Measurements from ENCODE around the gene BCKDHB.
A peak's percentile ranks its signal among the peaks of the same experiment; 100 is the strongest.
"Not testable (repeated sequence)": the region's sequence is repeated elsewhere in the genome, so short reads cannot be mapped to it uniquely, and the experiment has no call there.

The BCKDHB gene

GRCh38 chr6:80106418-80107235 lies at the start of gene BCKDHB:
BCKDHB (plus strand) TSS chr6:80106671; CDS start chr6:80106694, 23 bp downstream.
- peak; percentile 98 for DNase-seq

DNA sequence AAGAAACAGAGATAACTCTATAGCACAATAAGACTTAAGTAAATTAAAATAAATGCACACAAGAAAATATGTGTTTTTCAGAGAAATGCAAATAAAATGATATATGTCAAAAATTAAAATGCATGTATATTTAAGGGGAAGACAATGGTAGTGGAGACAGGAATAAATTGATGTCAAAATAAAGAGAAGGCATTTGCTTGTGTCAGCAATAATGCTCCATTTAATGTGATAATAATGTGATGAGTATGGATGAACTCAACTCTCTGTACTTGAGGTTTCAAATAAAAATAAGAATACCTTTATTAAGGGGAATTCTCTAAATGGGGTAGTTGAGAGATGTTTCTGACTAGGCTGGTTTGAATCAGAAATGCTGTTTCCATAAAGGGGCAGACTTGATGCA lies 45.7 kb upstream of the BCKDHB start:
- no peak for DNase-seq

GRCh38 chr6:80068146-80068545 lies 38.3 kb upstream of the BCKDHB start:
- not testable (repeated sequence) for DNase-seq

DNA sequence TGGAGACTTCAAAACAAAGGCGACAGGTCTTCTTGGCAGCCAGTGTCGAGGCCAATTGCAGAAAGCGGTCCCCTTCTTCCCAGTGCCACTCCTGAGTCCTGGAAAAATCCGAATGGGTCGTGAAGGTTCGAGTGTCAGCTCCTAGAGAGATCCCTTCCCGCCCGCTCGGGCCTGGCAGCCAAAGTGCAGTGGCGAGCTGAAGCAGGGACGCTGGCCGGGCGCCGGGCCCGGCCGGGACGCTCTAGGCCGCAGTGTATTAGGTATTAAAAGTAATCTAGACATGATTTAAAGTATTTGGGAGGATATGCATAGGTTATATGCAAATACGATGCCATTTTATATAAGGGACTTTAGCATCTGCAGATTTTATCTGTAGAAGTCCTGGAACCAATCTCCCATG lies 36.0 kb upstream of the BCKDHB start:
- not testable (repeated sequence) for DNase-seq

DNA sequence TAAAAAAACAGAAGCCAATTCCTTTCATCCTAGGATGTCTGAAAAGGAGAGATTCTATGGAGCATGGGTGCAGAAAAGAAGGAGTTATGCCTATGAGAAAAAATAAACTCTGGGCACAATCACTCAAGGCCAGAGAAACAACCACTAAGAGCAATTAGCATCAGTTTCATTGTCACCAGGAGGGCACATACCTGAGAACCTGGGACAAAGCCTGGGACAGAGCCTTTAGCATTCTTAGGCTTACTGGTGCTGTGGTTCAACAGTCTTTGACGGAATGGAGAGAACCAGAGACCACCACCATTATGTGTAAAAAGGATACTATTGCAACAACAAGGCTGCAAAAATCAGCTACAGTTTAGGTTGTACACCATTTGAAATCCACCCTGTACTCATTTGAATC lies 29.4 kb upstream of the BCKDHB start:
- no peak for DNase-seq

DNA sequence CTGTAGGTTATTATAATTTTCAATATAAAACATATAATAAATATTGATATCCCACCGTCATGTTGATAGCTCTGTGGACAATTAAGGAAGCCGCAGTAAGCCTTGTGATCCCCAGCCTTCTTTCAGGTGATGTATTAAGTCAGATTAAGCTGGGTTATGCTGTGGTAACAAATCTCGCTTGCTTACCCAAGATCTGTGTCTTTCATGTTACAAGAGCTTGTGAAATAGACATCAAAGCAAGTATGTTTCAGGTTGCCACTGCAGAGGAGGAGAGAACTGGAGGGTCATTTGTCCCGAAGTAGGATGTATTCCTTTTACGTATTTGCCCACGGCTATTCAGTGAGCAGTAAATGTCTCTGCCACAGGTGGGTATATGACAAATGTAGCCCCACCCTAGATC lies 17.8 kb upstream of the BCKDHB start:
- no peak for DNase-seq

- DNase-seq, result no peak
Measured at GRCh38 chr6:80091506-80091905, 15.0 kb upstream of the BCKDHB start.

DNA sequence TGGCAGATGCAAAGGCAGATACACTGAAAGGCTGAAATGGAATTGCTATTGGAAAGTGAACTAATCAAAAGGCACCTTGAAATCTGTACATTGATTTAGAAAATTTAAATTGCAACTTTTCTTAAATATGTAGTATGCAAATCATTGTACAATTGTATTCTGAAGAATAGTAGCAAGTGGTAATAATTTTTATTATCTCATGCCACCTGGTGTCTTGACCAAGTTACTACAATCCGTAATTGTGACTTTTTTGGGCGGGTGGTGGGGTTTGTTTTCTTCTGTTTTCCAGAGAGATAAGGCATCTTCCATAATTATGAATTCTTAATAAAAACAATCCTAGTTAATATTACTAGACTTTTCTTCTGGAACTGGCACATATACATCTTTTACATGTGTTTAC lies 12.5 kb upstream of the BCKDHB start:
- DNase-seq, result no peak

DNA sequence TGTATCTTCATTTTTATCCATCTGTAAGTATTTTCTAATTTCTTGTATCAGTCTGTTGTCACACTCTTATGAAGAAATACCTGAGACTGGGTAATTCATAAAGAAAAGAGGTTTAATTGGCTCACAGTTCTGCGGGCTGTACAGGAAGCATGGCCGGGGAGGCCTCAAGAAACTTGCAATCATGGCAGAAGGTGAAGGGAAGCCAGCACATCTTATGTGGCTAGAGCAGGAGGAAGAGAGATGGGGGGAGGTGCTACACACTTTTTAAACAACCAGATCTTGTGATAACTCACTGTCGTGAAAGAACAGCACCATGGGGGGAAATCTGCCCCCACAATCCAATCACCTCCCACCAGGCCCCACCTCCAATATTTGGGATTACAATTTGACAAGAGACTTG lies 10.9 kb upstream of the BCKDHB start:
- DNase-seq, result no peak

- DNase-seq, result no peak
Measured at GRCh38 chr6:80098392-80098791, 8.1 kb upstream of the BCKDHB start.

- DNase-seq, result no peak
Measured at GRCh38 chr6:80104520-80104919, 2.0 kb upstream of the BCKDHB start.

GRCh38 chr6:80105972-80106417 lies 476 bp upstream of the BCKDHB start:
- DNase-seq, result no peak

DNA sequence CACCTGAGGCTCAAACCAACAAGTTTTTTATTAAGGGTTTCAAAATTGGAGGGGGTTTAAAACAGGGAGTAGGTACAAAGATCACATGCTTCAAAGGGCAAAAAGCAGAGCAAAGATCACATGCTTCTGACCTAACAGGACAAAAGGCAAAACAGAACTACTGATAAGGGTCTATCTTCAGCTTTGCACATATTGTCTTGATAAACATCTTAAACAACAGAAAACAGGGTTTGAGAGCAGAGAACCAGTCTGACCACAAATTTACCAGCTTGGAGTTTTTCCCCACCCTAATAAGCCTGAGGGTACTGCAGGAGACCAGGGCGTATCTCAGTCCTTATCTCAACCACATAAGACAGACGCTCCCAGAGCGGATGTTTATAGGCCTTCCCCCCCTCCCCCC lies 16.1 kb downstream of the BCKDHB start:
- not testable (repeated sequence) for DNase-seq

- DNase-seq, result no peak
Measured at GRCh38 chr6:80126657-80127345, 20.3 kb downstream of the BCKDHB start.

DNA sequence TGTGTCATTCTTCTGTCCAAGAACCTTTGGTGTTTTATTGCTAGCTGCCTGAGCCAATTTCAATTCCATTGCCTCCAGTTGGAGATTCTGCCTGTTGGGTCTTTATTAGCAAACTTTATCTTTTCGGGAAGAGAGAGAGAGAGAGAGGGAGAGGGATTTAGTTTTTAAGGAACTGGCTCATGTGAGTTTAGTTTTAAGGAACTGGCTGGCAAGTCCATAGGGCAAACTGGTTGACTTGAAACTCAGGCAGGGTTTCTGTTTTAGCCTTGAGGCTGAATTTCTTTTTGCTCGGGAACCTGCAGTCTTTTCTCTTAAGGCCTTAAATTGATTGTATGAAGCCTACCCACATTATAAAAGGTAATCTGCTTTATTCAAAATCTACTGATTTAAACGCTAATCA lies 23.0 kb downstream of the BCKDHB start:
- no peak for DNase-seq

- no peak for DNase-seq
Measured at GRCh38 chr6:80133020-80133419, 26.5 kb downstream of the BCKDHB start.

GRCh38 chr6:80134065-80134464 lies 27.6 kb downstream of the BCKDHB start:
- DNase-seq, result no peak

GRCh38 chr6:80142586-80142985 lies 36.1 kb downstream of the BCKDHB start:
- no peak for DNase-seq

- no peak for DNase-seq
Measured at GRCh38 chr6:80143419-80143937, 37.0 kb downstream of the BCKDHB start.

GRCh38 chr6:80144753-80145315 lies 38.4 kb downstream of the BCKDHB start:
- no peak for DNase-seq

- DNase-seq, result no peak
Measured at GRCh38 chr6:80145509-80145908, 39.0 kb downstream of the BCKDHB start.

- no peak for DNase-seq
Measured at GRCh38 chr6:80145921-80146320, 39.5 kb downstream of the BCKDHB start.

- no peak for DNase-seq
Measured at GRCh38 chr6:80148220-80148619, 41.7 kb downstream of the BCKDHB start.

GRCh38 chr6:80151635-80152034 lies 45.2 kb downstream of the BCKDHB start:
- DNase-seq, result no peak

Data from activated effector memory CD4-positive, alpha-beta T cell treated with Interleukin-2 at 50 U/mL for 16 hours (primary cell).